HAP-1 (cell line): Measurements from ENCODE around the gene LHX3.

Experiments used
- DNase-seq, 2 experiments: peaks; one replicate each; pipeline ENCODE4 v3.0.0-alpha.2; 2016 to 2020; ENCODE audit warnings: low spot score in 2 of 2
- H3K27me3 ChIP-seq: fragments of 250-450 bp; sonication (Bioruptor Pico); 2 replicates; pipeline ENCODE4 v1.5.1; 2020; ENCODE audit warnings: low read depth, mild to moderate bottlenecking, moderate library complexity
- H3K36me3 ChIP-seq: fragments of 250-450 bp; sonication (Bioruptor Pico); replicated peaks from 2 replicates; pipeline ENCODE4 v1.5.1; 2020; ENCODE audit warnings: mild to moderate bottlenecking
- H3K4me1 ChIP-seq: fragments of 250-450 bp; sonication (Bioruptor Pico); 2 replicates; pipeline ENCODE4 v1.5.1; 2020; ENCODE audit warnings: mild to moderate bottlenecking
- H3K4me3 ChIP-seq: fragments of 250-450 bp; sonication (Bioruptor Pico); 2 replicates; pipeline ENCODE4 v1.5.1; 2020; ENCODE audit warnings: mild to moderate bottlenecking, moderate library complexity
- H3K9me3 ChIP-seq: fragments of 250-450 bp; sonication (Bioruptor Pico); 2 replicates; pipeline ENCODE4 v1.5.1; 2020; ENCODE audit warnings: mild to moderate bottlenecking, moderate library complexity
- in situ Hi-C: fragments of 300-500 bp; cut with MboI; formaldehyde crosslinking; loops from 3 replicates; pipeline ENCODE4 v1.14.3; 2020; ENCODE audit warnings: low sequenced_read_pairs, inconsistent platforms, mixed read lengths

Gene LHX3

DNA sequence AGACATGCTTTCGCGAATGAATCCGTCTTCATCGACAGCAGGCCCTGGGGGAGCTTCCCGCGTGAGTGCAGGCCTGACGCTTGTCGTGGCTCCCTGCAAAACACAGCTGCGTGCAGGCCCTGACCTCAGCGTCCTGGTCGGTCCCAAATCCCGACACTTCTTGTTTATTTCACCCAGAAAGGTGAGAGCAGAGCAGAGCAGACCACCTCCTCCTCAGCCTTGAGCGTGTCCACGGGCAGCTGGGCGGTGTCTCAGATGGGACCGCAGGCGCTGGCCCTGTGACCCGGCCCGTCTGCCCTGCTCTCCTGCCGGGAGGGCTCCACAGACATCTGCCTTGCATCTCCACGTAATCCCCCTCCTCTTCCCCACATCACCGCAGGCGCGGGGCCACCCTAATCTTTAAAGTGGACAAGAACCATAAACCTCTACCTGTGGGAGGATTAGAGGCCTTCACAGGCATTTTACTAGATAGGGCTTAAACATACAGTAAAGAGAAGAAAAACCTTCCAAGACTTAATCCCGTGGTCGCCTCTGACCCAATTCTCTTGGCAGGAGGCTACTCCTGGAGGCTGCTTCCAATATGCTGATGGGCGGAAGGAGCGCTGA, 7.5 kb upstream of the LHX3 start:
- DNase-seq = no peak
- no peak overlapping the region for H3K4me3 ChIP-seq
- H3K27me3 ChIP-seq = no peaks in the 10 kb centered on the region
- peaks cover 46% of the 10 kb centered on the region for H3K36me3 ChIP-seq
- in situ Hi-C loops = no loop called here
- no peaks in the 10 kb centered on the region for H3K9me3 ChIP-seq
- H3K4me1 ChIP-seq = no peaks in the 10 kb centered on the region

DNA sequence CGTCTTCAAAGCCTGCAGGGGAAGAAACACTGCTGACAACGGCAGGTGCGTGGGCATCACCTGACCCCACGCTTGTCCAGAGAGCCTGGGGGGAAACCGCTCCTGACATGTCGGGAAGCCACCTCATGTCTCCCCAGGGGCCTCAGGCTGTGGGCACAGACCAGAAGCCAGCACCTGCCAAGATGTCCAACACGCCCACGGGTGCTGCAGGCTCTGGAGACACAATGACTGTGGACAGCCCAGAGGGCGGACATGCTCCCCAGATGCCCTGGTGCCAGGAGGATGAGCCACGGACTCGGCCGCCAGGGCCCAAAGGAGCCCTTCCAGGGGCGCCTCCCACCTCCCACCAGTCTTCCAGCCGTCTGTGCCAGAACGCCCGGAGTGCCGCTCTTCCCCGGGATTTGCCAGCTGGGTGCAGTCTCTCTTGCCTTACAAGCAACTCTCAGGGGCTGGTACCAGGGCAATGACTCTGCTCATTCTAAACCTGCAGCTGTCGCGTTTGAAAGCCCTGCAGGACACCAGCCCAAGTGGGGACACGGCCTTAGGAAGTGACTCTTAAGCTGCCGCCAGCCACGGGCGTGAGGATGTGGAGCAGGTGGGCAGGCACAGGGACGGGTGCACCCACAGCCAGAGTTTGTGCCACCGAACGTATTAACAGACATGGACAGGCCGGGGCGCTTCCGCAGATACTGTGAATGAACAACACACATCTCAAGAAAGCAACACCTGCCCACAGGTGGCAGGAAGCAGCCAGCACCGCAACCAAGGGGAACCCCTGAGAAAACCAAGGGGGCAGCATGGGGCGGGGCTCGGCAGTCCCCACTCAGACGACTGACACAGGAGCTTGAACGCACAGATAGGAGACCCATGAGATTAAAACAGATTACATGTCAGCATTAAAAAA, 6.8 kb upstream of the LHX3 start:
- in situ Hi-C loops = no loop called here
- Histone ChIP-seq H3K4me1 (no peaks in the 10 kb centered on the region), H3K27me3 (no peaks in the 10 kb centered on the region), H3K9me3 (no peaks in the 10 kb centered on the region), H3K4me3 (no peak overlapping the region), H3K36me3 (peaks cover 48% of the 10 kb centered on the region)
- DNase-seq = no peak

DNA sequence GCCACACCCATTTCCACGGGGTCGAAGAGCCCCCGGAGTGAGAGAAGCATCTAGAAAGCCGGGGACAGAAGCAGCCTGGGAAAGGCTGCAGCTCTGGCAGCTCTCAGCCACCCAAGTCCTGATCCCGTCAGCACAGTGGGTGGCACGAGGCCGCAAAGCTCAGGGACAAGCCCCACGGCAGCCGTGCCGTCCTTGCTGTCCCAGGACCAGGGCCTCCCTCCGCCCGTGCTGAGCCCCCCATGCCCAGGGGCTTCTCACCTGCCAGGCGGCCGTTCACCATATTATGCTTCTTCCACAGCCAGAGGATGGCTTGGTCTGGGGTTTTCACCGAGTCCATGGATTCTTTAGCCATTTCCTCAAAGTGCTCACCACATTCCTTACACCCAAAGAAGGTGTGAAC, 6.1 kb upstream of the LHX3 start:
- no peaks in the 10 kb centered on the region for H3K9me3 ChIP-seq

DNA sequence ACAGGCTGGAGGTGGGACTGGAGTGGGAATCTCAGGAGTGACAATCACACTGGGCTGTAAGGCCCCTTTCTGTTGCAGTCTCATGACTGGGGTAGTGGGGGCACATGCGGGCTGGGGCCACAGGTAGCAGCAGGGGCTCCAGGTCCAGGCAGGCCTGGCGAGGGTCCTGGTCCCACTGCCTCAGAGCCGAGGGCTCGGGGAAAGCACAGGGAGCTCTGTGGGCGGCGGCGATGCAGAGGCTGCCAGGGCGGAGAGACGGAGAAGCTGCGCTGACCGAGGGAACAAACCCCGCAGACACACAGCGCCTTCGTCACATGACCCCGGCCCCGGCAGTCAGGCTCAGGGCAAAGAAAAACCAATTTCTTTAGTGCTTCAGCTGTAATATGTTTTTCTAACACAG, 5.3 kb upstream of the LHX3 start:
- no peaks in the 10 kb centered on the region for H3K9me3 ChIP-seq
- in situ Hi-C loops = no loop called here
- no peaks in the 10 kb centered on the region for H3K4me1 ChIP-seq
- DNase-seq = no peak
- H3K4me3 ChIP-seq = no peak overlapping the region
- no peaks in the 10 kb centered on the region for H3K27me3 ChIP-seq
- peaks cover 34% of the 10 kb centered on the region for H3K36me3 ChIP-seq

More for the DNA sequence above, 6.1 kb upstream of the LHX3 start:
- DNase-seq = no peak
- H3K27me3 ChIP-seq = no peaks in the 10 kb centered on the region
- in situ Hi-C loops = no loop called here
- H3K36me3 ChIP-seq = peaks cover 42% of the 10 kb centered on the region
- H3K4me3 ChIP-seq = no peak overlapping the region
- H3K4me1 ChIP-seq = no peaks in the 10 kb centered on the region

DNA sequence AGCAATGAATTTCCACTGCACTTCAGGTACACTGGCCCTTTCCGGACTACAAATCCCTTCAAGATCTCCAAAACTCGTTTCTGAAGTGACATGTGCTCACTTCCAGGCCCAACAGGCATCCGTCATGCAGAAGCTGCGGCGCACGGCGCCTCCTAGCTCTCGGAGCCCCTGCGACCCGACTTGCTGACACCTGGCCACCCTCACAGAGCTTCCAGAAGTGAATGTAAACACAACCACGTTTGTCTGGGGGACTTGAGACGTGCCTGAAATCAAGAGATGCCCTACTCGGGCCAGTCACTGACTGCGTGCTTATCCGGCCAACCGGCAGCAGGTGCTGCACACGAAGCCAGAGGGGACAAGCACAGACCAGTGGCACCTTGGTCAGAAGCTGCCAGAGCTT, 4.9 kb upstream of the LHX3 start:
- Histone ChIP-seq H3K9me3 (no peaks in the 10 kb centered on the region), H3K4me3 (no peak overlapping the region), H3K4me1 (no peaks in the 10 kb centered on the region), H3K36me3 (peaks cover 31% of the 10 kb centered on the region), H3K27me3 (peaks cover 1% of the 10 kb centered on the region)
- in situ Hi-C loops = no loop called here
- DNase-seq = no peak

DNA sequence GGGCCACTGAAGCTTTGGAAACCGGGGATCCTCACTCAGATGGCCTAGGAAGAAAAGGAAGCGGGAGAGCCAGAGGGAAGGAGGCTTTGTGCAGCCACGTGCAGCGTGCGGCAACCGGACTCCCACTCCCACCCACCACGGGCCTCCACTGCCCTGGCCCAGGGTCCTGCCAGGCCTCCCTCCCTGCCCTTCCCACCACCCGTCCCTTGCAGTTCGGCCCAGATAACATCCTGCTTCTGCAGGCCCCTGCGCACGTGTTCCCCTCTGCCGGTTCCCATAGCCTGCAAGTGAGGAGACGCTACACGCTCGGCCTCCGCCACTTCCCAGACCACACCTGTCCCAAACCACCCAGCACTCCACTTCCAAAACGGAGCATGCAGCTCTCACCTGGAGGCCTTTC, 4.3 kb upstream of the LHX3 start:
- Histone ChIP-seq H3K36me3 (peaks cover 25% of the 10 kb centered on the region), H3K27me3 (peaks cover 7% of the 10 kb centered on the region), H3K4me3 (no peak overlapping the region), H3K9me3 (no peaks in the 10 kb centered on the region), H3K4me1 (no peaks in the 10 kb centered on the region)
- in situ Hi-C loops = no loop called here
- no peak for DNase-seq

DNA sequence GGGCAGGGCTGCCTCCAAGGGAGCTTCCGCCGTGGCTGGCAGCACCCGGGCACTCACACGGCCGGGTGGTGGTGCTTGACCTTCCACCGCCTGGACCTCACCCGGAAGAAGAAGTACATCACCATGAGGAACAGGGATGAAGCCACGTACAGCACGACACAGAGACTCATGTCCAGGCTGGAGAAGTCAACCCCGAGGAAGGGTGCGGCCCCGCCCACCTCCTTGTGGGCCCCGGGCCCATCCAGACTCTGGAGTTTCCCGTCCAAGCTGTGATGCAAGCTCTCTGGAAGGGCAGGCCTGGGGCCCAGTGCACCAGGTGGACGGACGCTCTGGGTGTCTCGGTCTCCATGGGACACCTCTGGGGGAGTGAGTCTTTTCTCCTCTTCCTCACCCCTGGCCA, 3.7 kb upstream of the LHX3 start:
- H3K4me1 ChIP-seq = no peaks in the 10 kb centered on the region
- H3K4me3 ChIP-seq = no peak overlapping the region
- H3K9me3 ChIP-seq = no peaks in the 10 kb centered on the region
- H3K36me3 ChIP-seq = peaks cover 20% of the 10 kb centered on the region
- in situ Hi-C loops = no loop called here
- H3K27me3 ChIP-seq = peaks cover 12% of the 10 kb centered on the region
- DNase-seq = no peak

DNA sequence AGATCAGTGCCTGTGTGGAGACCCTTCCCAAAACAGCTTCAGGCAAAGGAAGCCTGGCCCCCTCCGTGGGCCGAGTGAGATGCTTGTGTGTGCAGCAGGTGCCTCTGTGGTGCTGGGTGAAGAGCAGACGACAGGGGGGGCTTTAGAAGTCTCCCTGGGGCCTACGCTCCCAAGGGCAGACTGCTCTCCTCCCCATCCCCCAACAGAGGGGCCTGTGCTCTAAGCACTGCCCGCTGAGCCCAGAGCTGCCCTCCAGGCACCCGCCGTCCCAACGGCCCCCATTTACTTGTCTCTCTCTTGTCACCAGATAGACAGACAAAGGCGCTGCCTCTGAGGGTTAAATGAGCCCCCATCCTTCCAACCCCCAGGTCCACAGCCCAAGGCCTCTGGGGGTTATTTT, 2.7 kb upstream of the LHX3 start:
- H3K4me1 ChIP-seq = no peaks in the 10 kb centered on the region
- H3K27me3 ChIP-seq = peaks cover 20% of the 10 kb centered on the region
- H3K4me3 ChIP-seq = no peak overlapping the region
- DNase-seq = no peak
- in situ Hi-C loops = no loop called here
- H3K36me3 ChIP-seq = peaks cover 18% of the 10 kb centered on the region
- H3K9me3 ChIP-seq = no peaks in the 10 kb centered on the region

DNA sequence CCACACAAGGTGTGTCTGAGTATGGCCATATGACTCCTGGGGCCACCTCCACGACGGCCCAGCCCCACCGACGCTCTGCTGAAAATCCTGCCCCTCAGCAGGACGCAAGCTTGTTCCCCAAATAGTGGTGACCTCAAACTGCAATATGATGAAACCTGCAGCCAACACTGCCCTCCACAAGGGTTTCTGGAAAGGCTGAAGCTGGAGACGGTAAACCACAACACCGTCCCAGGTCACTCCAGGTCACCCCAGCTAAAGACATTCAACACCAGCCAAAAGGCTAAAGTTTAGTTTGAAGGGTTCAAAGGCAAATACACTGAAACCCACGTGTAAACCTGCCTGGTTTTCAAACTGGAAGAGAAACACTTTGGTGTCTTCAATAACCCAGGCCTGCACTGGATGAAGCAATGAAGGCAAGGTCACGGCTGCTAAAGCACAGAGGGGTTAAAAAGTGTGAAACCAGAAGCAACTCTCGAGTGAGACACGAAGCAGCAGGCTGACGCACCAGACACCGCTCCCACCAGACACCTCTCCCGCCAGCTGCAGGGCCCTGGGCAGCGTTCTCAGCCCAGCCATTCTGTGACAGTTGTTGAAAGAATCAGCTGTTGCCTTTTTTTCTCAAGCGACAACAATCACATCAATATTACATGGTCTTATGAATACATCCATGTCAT, 1.8 kb upstream of the LHX3 start:
- Histone ChIP-seq H3K36me3 (peaks cover 18% of the 10 kb centered on the region), H3K9me3 (no peaks in the 10 kb centered on the region), H3K27me3 (peaks cover 28% of the 10 kb centered on the region), H3K4me3 (no peak overlapping the region), H3K4me1 (no peaks in the 10 kb centered on the region)
- in situ Hi-C loops = no loop called here
- DNase-seq = no peak

DNA sequence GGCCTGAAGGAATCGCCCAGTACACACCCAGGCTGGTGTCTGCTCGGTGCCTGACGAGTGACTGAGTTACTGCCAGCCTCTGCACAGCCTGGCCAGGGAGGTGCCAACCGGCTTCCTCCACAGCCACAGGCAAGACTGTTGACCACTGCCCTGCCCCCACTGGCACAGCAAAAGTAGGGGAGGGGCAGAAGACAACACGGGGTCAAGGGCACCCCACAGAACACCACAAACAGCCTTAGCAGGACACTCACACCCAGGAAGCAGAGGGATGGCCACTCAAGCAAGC, 722 bp upstream of the LHX3 start:
- peaks cover 39% of the 10 kb centered on the region for H3K27me3 ChIP-seq
- H3K9me3 ChIP-seq = no peaks in the 10 kb centered on the region
- in situ Hi-C loops = no loop called here
- H3K36me3 ChIP-seq = peaks cover 11% of the 10 kb centered on the region
- H3K4me1 ChIP-seq = no peaks in the 10 kb centered on the region
- H3K4me3 ChIP-seq = no peak overlapping the region
- no peak for DNase-seq

DNA sequence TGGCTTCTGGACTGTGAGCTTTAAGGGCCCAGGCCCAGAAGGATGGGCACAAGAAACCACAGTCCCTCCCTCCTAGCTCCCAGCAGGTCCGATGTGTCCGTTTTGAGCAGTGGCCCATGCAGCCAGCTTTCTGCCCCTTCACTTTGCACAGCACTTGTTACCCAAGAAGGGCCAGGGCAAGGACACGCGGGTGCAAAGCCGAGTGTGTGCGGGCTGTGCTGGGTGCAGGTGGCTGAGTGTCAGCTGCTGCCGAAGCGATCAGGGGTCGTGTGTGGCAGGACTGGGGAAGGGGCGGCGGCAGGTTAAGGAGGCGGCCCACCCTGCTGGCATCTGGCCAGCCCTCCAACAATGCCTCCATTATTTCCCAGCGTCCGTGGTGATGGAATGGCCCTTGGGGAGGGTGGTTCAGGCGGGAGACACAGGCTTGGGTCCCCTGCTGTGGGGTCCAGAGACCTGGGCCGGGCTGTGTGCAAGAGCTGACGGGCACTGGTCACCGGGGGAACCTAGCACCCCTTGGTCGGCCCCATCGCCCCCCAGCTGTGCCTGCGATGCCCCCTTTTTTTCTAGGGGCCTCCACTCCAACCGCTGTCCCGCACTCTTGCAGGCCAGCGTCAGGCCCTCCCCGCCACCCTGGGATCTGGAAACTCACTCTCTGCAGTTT, 653 bp downstream of the LHX3 start:
- H3K9me3 ChIP-seq = no peaks in the 10 kb centered on the region
- peaks cover 53% of the 10 kb centered on the region for H3K27me3 ChIP-seq
- in situ Hi-C loops = no loop called here
- no peak for DNase-seq
- H3K4me3 ChIP-seq = no peak overlapping the region
- H3K36me3 ChIP-seq = peaks cover 11% of the 10 kb centered on the region
- no peaks in the 10 kb centered on the region for H3K4me1 ChIP-seq

DNA sequence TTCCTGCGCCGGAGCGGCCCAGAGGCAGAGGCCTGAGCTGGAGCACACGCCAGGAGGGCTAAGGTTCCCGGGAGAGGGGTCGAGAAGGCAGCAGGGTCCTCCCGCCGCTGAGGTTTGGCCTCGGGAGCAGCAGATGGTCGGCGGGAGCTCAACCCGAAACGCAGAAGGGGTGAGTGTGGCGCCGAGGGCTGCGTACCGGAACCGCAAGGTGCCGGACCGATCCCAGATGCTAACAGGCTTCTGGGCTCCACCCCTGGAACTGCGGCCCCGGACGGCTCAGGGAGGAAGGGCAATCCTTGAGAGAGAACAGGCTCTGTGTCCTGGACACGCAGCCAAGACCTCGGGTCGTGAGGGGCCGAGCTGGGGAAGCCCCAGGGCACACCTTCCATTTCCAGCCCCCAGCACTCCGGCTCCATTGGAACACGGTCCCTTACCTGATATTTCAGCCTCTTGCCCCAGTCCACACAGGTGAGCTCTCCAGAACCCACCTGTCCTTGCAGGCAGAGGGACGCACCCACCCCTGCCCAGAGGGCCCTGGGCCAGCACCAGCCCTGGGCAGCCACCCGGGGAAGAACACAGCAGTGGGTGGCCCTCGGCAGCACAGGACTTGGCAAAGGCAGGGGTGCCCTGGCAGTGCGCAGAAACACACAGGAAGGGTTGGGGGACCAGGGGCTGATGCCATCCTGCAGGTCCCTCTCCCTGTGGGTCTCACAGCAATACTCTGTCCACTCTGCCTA, 1.4 kb downstream of the LHX3 start:
- no peaks in the 10 kb centered on the region for H3K9me3 ChIP-seq
- in situ Hi-C loops = no loop called here
- peaks cover 57% of the 10 kb centered on the region for H3K27me3 ChIP-seq
- no peaks in the 10 kb centered on the region for H3K4me1 ChIP-seq
- H3K4me3 ChIP-seq = no peak overlapping the region
- H3K36me3 ChIP-seq = peaks cover 5% of the 10 kb centered on the region
- DNase-seq = no peak
